Astrocyte of the spinal cord (primary cell): ENCODE results near the gene COL10A1.
"Not testable (repeated sequence)": the region's sequence is repeated elsewhere in the genome, so short reads cannot be mapped to it uniquely, and the experiment has no call there.

ENCODE experiments used
- DNase-seq: peaks from one replicate; pipeline ENCODE4 v3.0.0; 2011; ENCODE audit warnings: low read depth, low spot score
- H3K4me3 ChIP-seq: 2 replicates; pipeline ENCODE4 v1.5.1; 2011; ENCODE audit warnings: low read depth, mild to moderate bottlenecking, low read length, moderate library complexity
- CTCF ChIP-seq: IDR thresholded peaks from 2 replicates; pipeline ENCODE4 v1.5.1; 2012; ENCODE audit warnings: low read depth, mild to moderate bottlenecking, low read length, inconsistent platforms
- in situ Hi-C: cut with HindIII; loops from 2 replicates; pipeline ENCODE4 v1.10.0; 2017; ENCODE audit warnings: low sequenced_read_pairs

Gene COL10A1

GRCh38 chr6:116102873-116103272 lies 23.1 kb downstream of the COL10A1 start:
- TF ChIP-seq CTCF: no peak
- in situ Hi-C loops: no loop called here
- no peak overlapping the region for H3K4me3 ChIP-seq
- no peak for DNase-seq

- H3K4me3 ChIP-seq: peak overlapping the region; percentile 72
- in situ Hi-C loops: no loop called here
- TF ChIP-seq CTCF: no peak
- no peak for DNase-seq
Measured at GRCh38 chr6:116101790-116102189, 24.1 kb downstream of the COL10A1 start.

- H3K4me3 ChIP-seq: peak overlapping the region; percentile 72
- DNase-seq: no peak
- TF ChIP-seq CTCF: no peak
- in situ Hi-C loops: no loop called here
Measured at GRCh38 chr6:116101302-116101718, 24.6 kb downstream of the COL10A1 start.

GRCh38 chr6:116100419-116101301 lies 25.3 kb downstream of the COL10A1 start, which contains the start of gene NT5DC1:
TSS of gene NT5DC1 (plus strand) at chr6:116100853. CDS start at chr6:116100931, 78 bp downstream.
- peak within 1 kb of the TSS; percentile 72 for H3K4me3 ChIP-seq
- peak; percentile 30 for TF ChIP-seq CTCF
- in situ Hi-C loops: no loop called here

GRCh38 chr6:116099036-116099435 lies 26.9 kb downstream of the COL10A1 start:
- in situ Hi-C loops: no loop called here
- DNase-seq: no peak
- TF ChIP-seq CTCF: no peak
- no peak overlapping the region for H3K4me3 ChIP-seq

More at GRCh38 chr6:116100419-116101301, 25.3 kb downstream of the COL10A1 start, which contains the start of gene NT5DC1:
- peak; percentile 75 for DNase-seq

GRCh38 chr6:116096979-116097816 lies 28.7 kb downstream of the COL10A1 start:
- in situ Hi-C loops: no loop called here

GRCh38 chr6:116096048-116096759 lies 29.7 kb downstream of the COL10A1 start:
- DNase-seq, H3K4me3 ChIP-seq, in situ Hi-C loops: not testable (repeated sequence)

More at GRCh38 chr6:116096979-116097816, 28.7 kb downstream of the COL10A1 start:
- TF ChIP-seq CTCF: peak; percentile 52
- DNase-seq: peak; percentile 49
- H3K4me3 ChIP-seq: no peak overlapping the region
